Stimulated activated CD4-positive, alpha-beta T cell treated with anti-CD3 and anti-CD28 coated beads, Interleukin-4, amount 100 ng/mL, for 24 hours (primary cell): ENCODE results near the gene CNTRL.

Experiments
- DNase-seq: peaks from one replicate; pipeline ENCODE4 v3.0.0-alpha.2; 2020

CNTRL gene

DNA sequence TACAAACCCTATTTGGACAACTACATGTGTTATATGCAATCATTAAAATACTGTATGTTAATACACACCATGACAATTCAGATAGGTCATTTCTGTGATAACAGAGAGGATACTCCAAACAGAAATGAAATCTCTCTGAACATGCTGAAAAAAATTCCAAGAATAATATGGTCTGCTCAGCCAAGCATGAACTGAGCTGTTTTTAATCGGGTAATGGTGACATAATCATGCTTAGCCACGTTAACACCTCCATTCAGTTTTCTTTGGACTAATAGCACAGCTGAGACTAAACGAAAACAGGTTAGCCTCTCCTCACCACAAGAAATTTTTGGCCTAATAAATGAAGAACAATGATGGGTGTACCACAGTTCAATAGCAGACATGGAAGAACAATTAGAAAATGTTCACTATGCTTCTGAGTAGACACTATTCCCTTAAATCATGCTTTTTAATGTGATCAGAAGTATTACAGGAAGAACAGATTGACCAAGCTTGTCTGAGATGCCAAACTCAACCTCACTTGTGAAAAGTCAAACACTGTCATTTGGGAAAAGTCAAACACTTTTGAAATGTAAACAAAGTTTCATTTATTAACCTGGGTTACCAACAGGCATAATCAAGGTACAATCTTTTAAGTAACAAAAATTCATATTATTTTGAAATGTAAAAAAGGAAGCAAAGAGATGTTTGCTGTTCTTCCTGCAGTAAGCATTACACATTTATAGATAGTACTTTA lies 107.5 kb downstream of the CNTRL start:
- no peak for DNase-seq

DNA sequence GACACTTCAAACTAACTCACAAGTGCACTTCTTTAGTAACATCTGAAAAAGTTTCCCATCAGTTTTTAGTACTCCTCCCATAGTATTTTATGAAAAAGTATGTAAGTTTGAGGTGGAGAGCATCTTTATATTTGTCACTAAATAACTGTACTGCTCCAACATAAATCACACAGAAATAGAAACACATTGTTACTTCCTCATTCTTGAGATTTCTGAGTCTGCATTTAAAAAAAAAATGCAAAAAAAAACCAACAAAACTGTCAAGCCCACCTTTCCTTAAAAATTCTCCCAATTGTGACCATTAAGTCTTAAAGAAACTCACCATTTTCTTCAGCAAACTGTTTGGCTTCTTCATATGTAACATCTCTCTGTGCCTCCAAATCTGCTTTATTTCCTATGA lies 108.2 kb downstream of the CNTRL start:
- no peak for DNase-seq

DNA sequence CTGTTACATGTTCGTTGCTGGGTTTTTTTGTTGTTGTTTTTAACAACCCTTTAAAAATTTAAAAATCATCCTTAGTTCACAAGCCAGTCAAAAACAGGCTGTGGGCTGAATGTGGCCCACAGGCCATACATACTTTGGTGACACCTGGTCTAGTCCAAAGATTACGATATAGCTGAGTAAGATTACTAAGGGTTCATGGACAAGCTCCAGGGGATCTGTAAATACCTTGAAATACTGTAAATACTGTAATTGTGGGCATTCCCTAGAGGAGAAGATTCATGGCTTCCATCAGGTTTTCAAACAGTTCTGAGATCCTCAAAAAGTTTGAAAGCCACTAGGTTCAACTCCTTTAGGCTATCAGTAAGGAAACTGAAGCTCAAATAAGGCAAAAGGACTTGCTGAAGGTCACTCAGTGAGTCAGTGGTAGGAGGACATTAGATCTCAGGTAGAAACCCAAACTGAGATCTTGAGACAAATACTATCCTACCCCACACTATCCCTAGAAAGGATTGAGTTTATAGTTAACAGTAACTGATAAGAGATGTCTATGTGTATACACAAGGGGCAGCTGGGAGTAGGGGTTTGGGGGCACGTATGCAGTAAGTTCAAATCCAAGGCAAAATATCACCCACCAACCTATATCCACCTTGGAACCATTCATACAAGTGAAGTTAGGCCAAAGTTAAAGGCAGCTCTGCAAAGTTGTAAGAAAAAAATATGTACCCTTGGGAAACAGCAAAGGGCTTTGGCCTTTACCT lies 109.1 kb downstream of the CNTRL start:
- DNase-seq = no peak

DNA sequence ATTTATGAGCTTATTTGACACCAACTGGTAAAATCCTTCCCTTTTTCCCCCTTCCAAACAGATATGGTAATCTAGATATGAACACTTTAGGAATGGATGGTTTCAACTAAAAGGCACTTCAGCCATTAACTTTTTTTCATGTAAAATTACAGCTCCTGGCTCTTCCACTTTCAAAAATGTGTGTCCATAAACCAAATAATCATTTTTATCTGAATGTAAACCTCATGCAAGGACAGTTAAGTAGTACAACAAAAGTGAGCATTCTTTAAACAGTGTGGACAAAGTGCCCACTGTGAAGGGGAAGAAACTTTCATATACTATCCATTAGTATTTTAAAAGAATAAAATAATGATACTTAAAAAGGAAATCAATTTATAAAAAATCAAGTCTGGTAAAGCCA lies 109.7 kb downstream of the CNTRL start:
- no peak for DNase-seq

DNA sequence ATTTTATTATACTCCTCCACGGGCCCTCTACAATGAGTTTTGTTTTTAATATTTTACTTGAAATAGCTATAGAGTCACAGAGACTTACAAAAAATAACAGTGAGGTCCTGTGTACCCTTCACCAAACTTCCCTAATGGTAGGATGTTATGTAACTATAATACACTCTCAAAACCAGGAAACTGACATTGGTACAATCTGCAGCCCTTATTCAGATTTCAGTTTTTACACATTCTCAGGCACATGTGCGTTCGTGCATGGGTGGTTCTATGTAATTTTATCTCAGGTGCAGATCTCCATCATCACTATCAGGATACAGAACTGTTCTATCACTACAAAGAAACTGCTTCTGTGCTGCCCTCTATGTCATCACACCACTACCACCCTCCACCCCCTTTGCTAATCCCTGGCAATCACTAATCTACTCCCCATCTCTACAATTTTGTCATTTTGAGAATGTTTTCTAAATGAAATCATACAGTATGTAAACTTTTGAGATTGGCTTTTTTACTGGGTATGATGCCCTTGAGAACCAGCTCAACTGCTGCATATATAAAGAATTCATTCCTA lies 110.5 kb downstream of the CNTRL start:
- DNase-seq = no peak

DNA sequence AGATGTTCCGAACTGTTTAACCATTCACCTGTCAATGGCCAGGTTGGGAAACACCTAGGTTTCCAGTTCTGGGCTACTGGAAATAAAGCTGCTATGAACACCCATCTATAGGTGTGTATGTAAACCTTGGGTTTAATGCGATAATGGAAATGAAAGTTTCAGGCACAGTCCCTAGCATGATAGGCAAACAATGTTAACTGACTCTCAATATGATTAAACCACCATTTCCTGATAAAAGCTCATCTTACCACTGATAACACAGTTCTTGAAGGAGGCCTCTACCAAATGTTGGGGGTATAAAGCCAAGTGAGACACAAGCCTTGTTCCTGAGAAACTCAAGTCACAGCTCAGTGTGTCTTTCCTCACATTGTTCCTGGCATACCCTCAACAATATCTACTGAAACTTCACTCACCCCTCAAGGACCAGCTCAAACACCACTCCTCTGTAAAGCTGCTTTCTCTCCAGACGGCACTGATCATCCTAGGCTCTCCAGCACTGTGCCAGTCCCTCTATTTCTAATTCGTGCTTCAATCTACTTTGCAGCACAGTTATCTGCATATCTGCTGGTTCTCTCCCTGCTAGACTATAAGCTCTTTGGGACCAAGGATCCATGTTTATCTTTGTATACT lies 111.1 kb downstream of the CNTRL start:
- DNase-seq = no peak

DNA sequence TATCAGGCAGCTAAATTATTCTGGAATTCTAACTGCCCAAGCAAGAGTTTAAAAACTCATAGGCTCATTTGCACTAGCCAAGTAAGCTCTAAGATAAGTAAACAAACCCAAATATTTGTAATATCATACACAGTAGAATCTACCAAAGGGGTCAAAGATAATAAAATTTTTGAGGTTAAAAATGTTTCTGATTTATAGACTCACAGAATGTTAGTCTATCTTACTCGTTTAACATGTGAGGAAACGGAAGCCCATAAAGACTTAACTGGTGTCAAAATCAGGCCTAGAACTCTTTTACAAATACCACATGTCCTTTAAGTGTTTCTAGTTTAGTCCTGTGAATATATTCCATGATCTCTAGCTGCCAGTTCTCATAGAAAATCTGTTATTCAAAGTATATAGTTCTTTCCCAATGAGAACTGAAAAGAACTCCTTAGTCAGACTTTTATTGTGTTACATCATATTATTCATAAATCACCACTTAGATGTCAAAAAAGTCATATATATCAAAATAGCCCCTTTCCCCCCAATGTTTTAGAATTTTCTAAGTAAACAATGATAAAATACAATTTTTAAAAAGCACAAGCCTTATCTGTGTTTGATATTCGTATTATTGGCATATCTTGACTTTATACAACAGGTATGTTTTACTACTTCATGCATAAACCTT lies 113.0 kb downstream of the CNTRL start:
- no peak for DNase-seq

DNA sequence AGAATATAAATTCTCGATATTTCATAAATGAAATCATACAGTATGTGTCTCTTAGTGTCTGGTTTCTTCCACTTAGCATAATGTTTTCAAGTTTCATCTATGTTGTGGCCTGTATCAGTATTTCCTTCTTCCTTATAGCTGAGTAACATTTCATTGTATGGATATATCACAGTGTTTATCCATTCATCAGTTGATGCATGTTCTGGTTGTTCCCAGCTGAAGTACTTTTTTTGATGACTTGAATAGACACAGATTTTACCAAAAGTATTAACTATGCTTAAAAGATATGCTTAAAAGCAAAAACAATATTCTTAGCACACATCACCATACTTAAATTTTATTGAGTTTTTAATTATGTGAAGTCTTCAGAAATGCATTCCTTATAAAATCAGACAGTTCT lies 114.3 kb downstream of the CNTRL start:
- no peak for DNase-seq

DNA sequence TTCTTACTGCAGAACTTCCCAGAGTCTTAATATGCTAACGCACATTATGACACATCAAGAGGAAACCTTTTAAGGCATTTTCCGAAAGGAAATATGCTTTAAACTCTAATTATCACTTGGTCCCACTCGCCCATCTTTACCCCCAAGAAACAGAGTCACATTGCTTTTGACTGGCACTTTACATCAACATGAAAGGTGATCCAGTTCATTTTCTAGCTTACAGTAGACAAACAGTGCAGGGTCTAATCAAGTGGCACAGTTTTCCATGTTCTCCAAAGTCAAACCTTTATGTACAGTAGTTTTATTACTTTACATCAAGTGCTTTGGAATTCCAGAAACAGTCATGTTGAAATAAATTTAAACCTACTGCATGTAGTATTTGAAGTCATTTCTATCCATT lies 114.9 kb downstream of the CNTRL start:
- DNase-seq = no peak

DNA sequence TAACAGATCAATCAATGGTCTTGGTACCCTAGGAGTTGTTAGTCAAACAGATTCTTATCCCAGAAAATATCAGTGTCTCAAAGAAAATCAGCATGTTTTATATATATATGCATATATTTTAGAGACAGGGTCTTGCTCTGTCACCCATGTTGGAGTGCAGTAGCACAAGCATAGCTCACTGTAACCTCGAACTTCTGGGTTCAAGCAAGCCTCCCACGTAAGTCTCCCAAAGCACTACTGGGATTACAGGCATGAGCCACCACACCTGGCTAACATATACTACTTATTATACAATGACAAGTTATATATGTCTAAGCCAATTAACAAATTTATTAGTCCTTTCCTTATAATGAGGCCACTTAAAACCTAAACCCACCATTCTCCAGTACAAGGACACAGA lies 116.5 kb downstream of the CNTRL start:
- no peak for DNase-seq

DNA sequence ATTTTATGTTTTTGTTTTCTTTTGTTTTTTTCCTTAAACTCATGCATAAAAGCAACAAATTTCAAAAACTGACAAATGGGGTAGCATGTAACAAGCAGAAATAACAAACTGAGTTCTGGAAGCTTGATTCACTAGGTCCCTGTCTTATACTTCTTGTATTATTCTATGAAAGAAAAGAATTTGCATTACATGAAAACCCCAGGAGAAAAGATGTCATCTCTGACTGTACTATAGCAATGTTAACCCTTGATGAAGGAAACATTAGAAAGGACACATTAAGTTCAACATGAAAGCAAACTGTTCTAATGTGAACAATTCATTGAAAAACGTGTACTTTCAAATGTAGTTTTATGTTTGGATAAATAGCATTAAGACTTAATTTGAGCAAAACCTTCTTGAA lies 117.8 kb downstream of the CNTRL start:
- DNase-seq = no peak

DNA sequence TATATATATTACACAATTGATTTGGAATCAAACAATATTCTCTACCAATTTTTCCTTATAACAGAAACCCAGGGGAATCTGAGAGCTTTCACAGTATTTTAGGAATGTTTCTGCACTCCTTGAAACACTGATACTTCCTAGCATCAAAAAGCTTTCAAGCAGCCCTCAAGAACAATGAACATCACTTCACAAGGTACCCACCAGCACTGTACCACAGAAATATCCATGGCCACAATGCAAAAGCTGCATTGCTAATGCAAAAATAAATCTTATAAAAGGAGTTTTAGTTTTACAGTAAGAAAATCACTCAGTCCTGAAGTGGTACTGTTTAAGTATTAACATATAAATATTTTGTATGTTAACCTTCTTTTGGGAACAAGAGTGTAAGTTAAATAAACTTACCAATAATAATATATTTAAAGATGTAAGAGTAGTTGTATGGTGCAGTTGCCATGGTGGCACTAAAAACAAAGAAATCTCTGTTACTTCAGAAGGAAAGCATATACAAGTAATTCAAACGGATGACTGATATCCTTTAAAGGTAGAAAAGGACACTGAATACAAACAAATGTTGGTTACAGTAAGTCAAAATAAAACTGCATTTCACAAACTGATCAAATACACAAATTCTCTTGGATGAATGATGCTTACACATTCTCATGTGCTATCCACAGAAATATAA lies 118.3 kb downstream of the CNTRL start:
- DNase-seq = no peak

DNA sequence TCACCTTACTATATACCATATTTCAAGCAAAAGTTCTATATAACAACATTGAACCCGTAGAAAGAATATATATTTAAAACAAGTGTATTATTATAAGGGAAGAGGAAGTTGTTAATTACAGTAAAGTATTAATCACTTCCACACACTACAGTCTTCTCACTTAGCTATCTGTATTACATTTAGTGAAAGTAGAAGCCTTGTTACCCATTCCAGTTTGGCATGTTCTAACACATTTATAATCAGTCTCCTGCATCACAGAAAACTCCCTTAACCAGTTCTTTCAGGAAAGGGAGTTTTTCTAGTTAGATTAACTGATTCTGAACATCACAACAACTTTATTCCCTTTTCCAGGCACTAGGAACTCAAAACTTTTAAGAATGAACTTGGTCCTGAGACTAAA lies 120.0 kb downstream of the CNTRL start:
- no peak for DNase-seq

DNA sequence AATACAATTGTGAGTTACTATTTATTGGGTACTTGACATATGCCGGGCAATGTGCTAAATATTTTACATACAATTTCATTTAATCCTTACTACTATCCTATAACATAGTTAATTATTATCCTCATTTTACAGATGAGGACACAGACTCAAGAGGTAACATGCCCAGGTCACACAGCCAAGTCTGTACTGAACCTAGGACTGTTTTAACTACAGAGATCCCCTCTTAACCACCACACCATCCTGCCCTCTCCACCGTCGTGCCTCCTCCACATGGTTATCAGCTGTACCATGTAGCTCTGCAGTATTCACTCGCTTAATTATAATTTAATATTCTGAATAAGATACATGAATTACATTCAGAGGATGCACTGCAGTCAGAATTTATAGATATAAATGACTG lies 121.6 kb downstream of the CNTRL start:
- DNase-seq = no peak

DNA sequence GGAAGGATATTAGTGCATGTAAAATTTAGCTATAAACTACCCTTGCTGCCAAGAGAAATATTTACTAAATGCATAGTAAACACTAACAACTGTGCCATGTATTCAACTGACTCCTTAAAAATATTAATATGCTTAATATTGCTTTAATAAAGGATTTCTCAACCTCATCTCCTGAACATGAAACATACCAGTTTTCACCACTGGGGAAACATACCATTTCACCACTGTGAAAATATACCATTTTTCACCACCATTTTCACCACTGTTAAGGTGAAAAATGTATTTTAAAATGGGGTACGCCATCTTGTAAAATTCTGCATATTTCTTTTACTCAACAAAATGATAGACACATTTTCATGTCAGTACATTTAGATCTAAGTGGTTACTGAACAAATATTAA lies 122.4 kb downstream of the CNTRL start:
- no peak for DNase-seq

DNA sequence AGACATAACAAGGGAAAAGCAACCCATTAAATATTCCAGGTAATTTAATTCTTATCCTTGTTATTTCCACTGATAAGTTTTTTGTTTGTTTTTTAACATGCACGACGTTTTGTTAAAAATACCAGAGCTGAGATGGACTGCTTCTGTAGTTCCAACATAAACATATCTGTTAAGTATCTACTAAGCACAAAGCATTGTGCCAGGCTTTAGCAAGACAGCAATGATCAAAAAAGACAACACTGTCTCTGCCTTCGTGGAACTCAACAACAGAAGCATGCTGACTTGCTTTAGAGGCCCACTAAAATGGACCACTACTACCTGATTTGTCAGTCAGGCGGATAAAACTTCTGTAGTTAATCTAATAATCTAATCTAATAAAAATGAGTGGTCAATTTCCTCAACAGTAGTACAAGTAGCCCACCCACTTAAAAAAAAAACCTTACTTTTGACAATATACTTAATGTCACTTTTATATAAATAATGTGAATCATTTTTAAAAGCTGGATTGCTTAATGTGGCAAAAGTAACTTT lies 123.8 kb downstream of the CNTRL start:
- DNase-seq = no peak

DNA sequence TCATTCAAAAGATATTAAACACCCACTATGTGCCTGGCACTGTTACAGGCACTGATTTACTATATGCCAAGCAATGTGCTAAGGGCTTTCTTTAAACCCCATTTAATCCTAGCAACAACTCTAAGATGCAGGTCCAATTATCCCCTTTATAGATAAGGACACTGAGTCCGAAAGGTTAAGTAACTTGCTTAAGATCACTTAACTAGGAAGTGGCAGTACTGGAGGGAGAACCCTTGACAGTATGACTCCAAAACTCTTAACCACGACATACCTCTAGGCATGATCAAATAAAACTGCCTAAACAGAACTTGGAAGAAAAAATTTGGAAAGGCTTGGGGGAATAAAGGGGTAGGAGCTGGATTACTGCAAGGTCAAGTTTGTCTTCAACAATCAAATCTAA lies 125.2 kb downstream of the CNTRL start:
- no peak for DNase-seq

DNA sequence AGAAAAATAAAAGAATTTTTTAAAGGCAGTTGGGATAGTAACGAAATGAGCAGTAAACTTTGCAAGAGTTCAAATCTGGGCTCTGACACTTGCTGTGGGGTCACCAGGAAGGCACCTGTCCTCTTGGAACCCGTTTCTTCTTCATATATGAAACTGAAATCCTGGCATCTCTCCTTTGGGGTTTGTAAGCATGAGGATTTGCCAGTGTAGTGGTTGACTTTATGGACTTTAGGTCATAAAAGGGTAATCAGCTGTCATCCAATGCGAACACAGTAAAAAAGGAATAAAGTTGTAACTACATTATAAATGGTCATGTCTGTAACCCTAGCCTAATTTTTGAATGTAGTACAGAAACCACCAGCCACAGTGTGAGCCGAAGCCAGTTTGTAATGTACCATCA lies 125.6 kb downstream of the CNTRL start:
- DNase-seq = no peak

DNA sequence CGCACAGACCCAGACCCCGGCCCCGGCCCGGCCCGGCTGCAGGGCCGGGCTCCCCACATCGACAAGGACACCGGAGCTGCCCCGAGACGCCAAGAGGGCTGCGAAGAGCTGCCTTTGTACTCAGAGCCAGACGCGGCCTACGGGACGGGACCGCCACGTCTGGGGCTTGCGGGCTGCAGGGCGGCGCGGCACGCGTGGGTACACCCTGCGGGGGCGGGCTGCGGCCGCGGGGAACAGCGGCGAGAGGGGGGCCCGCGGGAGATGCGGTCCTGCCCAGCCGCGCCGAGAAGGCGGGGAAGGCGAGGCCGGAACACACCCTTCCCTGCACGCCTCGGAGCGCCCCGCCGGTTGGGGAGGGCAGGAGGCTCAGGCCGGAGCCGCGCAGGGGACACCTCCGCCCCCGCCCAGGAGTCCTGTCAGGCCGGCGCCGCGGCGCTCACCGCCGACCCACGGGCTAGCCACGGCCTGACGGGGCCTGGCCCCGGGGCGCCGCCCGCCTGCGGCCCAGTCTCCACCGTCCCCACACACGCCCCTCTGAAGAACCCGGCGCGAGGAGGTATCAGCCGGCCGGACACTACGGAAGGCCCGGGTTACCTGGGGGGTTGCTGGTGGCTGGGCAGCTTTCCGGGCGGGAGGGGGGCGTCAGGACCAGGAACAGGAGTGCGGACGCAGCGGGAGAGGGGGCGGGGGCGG lies 126.4 kb downstream of the CNTRL start:
- peak; percentile 39 for DNase-seq

DNA sequence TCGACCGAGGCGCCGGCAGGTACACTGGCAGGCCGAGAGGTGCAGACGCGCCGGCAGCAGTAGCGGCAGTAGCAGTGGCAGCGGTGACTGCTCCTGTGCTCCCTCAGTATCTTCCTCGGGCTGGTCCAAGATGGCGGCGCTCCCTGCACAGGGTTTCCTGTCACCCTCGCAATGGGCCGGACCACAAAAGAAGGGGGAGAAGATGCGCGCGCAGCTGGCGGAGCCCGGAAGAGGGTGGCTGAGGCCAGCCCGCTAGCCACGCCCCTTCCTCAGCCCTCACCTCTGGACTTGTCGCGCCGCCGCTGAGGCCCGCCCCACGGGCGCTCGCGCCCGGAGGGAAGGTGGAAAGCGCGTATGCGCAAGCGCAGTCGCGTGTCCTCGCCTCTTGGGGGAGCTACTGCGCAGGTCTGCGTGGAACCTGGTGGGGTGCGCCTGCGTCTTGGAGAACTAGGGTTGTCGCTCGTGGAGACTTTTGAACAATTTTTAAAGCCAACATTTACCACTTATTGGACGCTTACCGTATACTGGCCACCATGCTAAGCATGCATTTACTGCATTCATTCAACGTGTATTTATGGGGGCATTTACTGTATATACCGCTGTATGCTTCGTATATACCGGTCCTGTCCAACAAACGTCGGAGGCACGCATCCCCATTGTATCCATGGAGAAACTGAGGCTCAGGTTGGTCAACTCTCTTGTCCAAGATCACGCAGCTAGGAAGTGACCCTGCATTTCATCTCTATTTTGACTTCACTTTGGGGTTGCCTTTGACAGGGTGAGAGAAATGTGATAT lies 127.2 kb downstream of the CNTRL start, which contains the start of gene RAB14:
TSS of gene RAB14 (minus strand) at position 132 of the 796 bp plus-strand sequence. CDS start 8,457 bp downstream, outside the sequence.
- peak; percentile 100 for DNase-seq

DNA sequence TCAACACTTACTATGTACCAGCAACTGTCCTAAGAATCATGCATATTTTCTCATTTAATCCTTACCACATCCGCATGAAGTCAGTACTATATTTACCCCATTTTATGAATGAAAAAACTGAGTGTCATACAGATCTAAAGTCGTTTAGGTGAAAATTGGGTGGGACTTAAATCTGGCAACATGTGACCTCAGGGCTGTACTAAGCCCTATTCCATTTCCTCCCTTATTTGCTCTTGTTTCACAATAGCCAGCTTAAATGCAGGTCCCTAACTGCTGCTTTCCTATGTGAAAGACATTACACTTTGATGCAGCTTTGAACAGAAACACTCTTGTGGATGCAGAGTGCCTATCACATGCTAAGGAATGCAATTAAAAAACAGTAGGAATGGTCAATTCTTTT lies 129.4 kb downstream of the CNTRL start:
- no peak for DNase-seq
